Stomach (tissue), 9 donors: ENCODE measurements around the gene RSKR. TPM values are rescaled to one million over a fixed set of nuclear protein-coding genes. Genes with fewer than 3 reads are reported as not detected.
"Not testable (repeated sequence)": the region's sequence is repeated elsewhere in the genome, so short reads cannot be mapped to it uniquely, and the experiment has no call there.

Experiments
- DNase-seq, 2 donors: peaks; one replicate each; pipeline versions ENCODE4 v3.0.0 to v3.0.0-alpha.2; 2013 to 2019
- H3K27ac ChIP-seq, 5 donors: fragments of 200-600 bp in 4 of 5; sonication (generic) in 4 of 5; one replicate each; pipeline ENCODE4 v1.5.1; 2013 to 2019; ENCODE audit warnings: mild to moderate bottlenecking in 1 of 5, moderate library complexity in 1 of 5
- H3K27me3 ChIP-seq, 3 donors: fragments of 200-600 bp; sonication (generic); one replicate each; pipeline ENCODE4 v1.5.1; 2017 to 2019; ENCODE audit warnings: mixed run types in 1 of 3
- H3K36me3 ChIP-seq, 4 donors: fragments of 200-600 bp; sonication (generic); 1 replicate in 3 of 4; 2 replicates in 1 of 4; pipeline ENCODE4 v1.5.1; 2016 to 2019
- H3K4me1 ChIP-seq, 4 donors: fragments of 200-600 bp; sonication (generic); one replicate each; pipeline ENCODE4 v1.5.1; 2016 to 2019
- H3K4me3 ChIP-seq, 4 donors: fragments of 200-600 bp; sonication (generic) in 3 of 4; one replicate each; pipeline ENCODE4 v1.5.1; 2016 to 2019; ENCODE audit warnings: mild to moderate bottlenecking in 1 of 4
- H3K9me3 ChIP-seq, 4 donors: fragments of 200-600 bp; sonication (generic); one replicate each; pipeline ENCODE4 v1.5.1; 2016 to 2019
- CTCF ChIP-seq, 7 experiments: fragments of 450-650 bp in 4 of 7; fragments of 200-600 bp in 3 of 7; sonication (generic) in 3 of 7; IDR thresholded peaks; one replicate each; pipeline ENCODE4 v1.5.1; 2016 to 2019; ENCODE audit warnings: antibody characterized with exemption in 7 of 7, control low read depth in 2 of 7, mild to moderate bottlenecking in 1 of 7
- EP300 ChIP-seq: sonication (generic); formaldehyde crosslinking; IDR thresholded peaks from one replicate; pipeline ENCODE4 v1.6.1; 2017; ENCODE audit warnings: antibody characterized with exemption
- POLR2A ChIP-seq, 4 donors: fragments of 450-650 bp; IDR thresholded peaks; one replicate each; pipeline ENCODE4 v1.6.1; 2016; ENCODE audit warnings: antibody characterized with exemption in 4 of 4, control low read depth in 2 of 4, mild to moderate bottlenecking in 1 of 4, moderate library complexity in 1 of 4
- POLR2AphosphoS5 ChIP-seq, 3 donors: sonication (generic); formaldehyde crosslinking; IDR thresholded peaks; one replicate each; pipeline ENCODE4 v1.6.1; 2016; ENCODE audit warnings: antibody characterized with exemption in 3 of 3
- WGBS, 5 donors: extraction: QIAGEN DNeasy Blood & Tissue Kit in 3 of 5; methylation state at CpG; one replicate each; pipeline versions ENCODE4 v1.1.5 to v1.1.7; 2013 to 2018; 5-methylcytosine and 5-hydroxymethylcytosine counted together
- intact Hi-C: fragments of 100-400 bp; cut with DNase I; formaldehyde crosslinking; loops from one replicate; pipeline ENCODE4 v1.15.1; 2023; ENCODE audit warnings: low total_unique reads
- polyA plus RNA-seq, 3 donors: library from polyadenylated mRNA; stranded (reverse); fragments of 200-250 nt; gene quantifications; one replicate each; pipeline ENCODE4 v1.2.3, GENCODE V29; 2013
- total RNA-seq, 5 donors: library from RNA; depleted of rRNA; stranded (reverse); fragments of >200 nt; gene quantifications; one replicate each; pipeline versions ENCODE4 v1.1.0 to v1.2.3, GENCODE V29; 2014 to 2016
- donor health status: healthy with polysubstance abuse.
- donor health status: Bipolar disorder and iron deficiency.
- donor health status: healthy.

The RSKR gene
- total and polyA plus RNA-seq, 8 donors, result 0.31 to 36.2 (median 9.5) TPM

- no peaks in the 10 kb centered on the region for H3K9me3 ChIP-seq
- DNase-seq, result peak; percentile 93 to 97
- intact Hi-C loops, result no loop called here
- H3K36me3 ChIP-seq, result peaks cover 9 to 51% (median 42%) of the 10 kb centered on the region in 4 donors
- H3K4me3 ChIP-seq, result peak within 1 kb of the TSS; percentile 75 to 90 (median 84)
- TF ChIP-seq POLR2AphosphoS5 (IDR thresholded peaks at IDR 0.05) (peak; percentile 71 to 96 (median 91)), EP300 (no peak), CTCF (IDR thresholded peaks at IDR 0.05) (no peak), POLR2A (IDR thresholded peaks at IDR 0.05) (peak in 2 of 4 donors; percentile 56 to 86)
- H3K27me3 ChIP-seq, result no peaks in the 10 kb centered on the region
- H3K4me1 ChIP-seq, result peaks cover 22 to 60% (median 51%) of the 10 kb centered on the region in 4 donors
- peak within 1 kb of the TSS; percentile 93 to 99 (median 98) for H3K27ac ChIP-seq
- WGBS, 5 donors, result 0 to 1% (median 0%) methylated on average over 48 to 66 of the region's 66 CpGs
These were observed 47.9 kb upstream of the RSKR start, which contains the start of the genes SDF2 and SUPT6H for GRCh38 chr17:28661635-28662526. TSS of gene SDF2 (minus strand) at chr17:28661906. CDS start at chr17:28661876, 30 bp downstream. TSS of gene SUPT6H (plus strand) at chr17:28662205. CDS start at chr17:28673402, 11,197 bp downstream.

- H3K27me3 ChIP-seq, intact Hi-C loops, H3K27ac ChIP-seq, DNase-seq, H3K4me3 ChIP-seq, H3K9me3 ChIP-seq: not testable (repeated sequence)
- peaks cover 9 to 54% (median 53%) of the 10 kb centered on the region in 4 donors for H3K36me3 ChIP-seq
- H3K4me1 ChIP-seq, result peaks cover 21 to 38% (median 33%) of the 10 kb centered on the region in 4 donors
- 95 to 98% (median 96%) methylated on average over 17 to 23 of the region's 23 CpGs for WGBS, 5 donors
These were observed 45.5 kb upstream of the RSKR start for GRCh38 chr17:28659497-28659881.

GRCh38 chr17:28658766-28659496 is 44.9 kb upstream of the RSKR start:
- peaks cover 9 to 59% (median 58%) of the 10 kb centered on the region in 4 donors for H3K36me3 ChIP-seq
- DNase-seq, H3K27ac ChIP-seq, H3K27me3 ChIP-seq, H3K4me3 ChIP-seq, intact Hi-C loops, H3K9me3 ChIP-seq: not testable (repeated sequence)
- H3K4me1 ChIP-seq, result peaks cover 16 to 32% (median 28%) of the 10 kb centered on the region in 4 donors
- 95 to 98% (median 98%) methylated on average over 11 to 46 of the region's 46 CpGs for WGBS, 5 donors

GRCh38 chr17:28658342-28658741 is 44.4 kb upstream of the RSKR start:
- intact Hi-C loops, H3K27me3 ChIP-seq, H3K9me3 ChIP-seq, H3K4me3 ChIP-seq, H3K27ac ChIP-seq, DNase-seq: not testable (repeated sequence)
- Histone ChIP-seq H3K36me3 (peaks cover 9 to 65% (median 64%) of the 10 kb centered on the region in 4 donors), H3K4me1 (peaks cover 13 to 26% (median 23%) of the 10 kb centered on the region in 4 donors)
- 85 to 93% (median 90%) methylated on average over 4 to 8 of the region's 8 CpGs for WGBS, 5 donors

- Histone ChIP-seq H3K27ac (no peak overlapping the region), H3K27me3 (no peaks in the 10 kb centered on the region), H3K36me3 (peaks cover 9 to 71% (median 69%) of the 10 kb centered on the region in 4 donors), H3K4me3 (no peak overlapping the region), H3K4me1 (peaks cover 7 to 21% (median 17%) of the 10 kb centered on the region in 4 donors), H3K9me3 (no peaks in the 10 kb centered on the region)
- WGBS, 5 donors, result 73 to 90% (median 88%) methylated on average over 5 of the region's 5 CpGs
- no peak for DNase-seq
- intact Hi-C loops, result no loop called here
- TF ChIP-seq CTCF (IDR thresholded peaks at IDR 0.05) (no peak), POLR2A (IDR thresholded peaks at IDR 0.05) (no peak), EP300 (no peak), POLR2AphosphoS5 (IDR thresholded peaks at IDR 0.05) (no peak)
These were observed 43.8 kb upstream of the RSKR start for GRCh38 chr17:28657756-28658155.
